Type B pancreatic cell (in vitro differentiated cells): ENCODE results near the gene TMEM255B. TPM values are rescaled to one million over a fixed set of nuclear protein-coding genes. Genes with fewer than 3 reads are reported as not detected.

ENCODE experiments used
- DNase-seq: peaks from one replicate; pipeline ENCODE4 v3.0.0; 2021; ENCODE audit warnings: mixed read lengths; ENCODE audit not compliant: unreplicated experiment; ENCODE audit errors: extremely low spot score
- H3K27ac Mint-ChIP-seq: 2 replicates; pipeline ENCODE4 v1.8.0; 2021; ENCODE audit warnings: mild to moderate bottlenecking, mixed read lengths
- H3K27me3 Mint-ChIP-seq: 2 replicates; pipeline ENCODE4 v1.8.0; 2021; ENCODE audit warnings: mixed read lengths
- H3K36me3 Mint-ChIP-seq: 2 replicates; pipeline ENCODE4 v1.8.0; 2021; ENCODE audit warnings: mixed read lengths
- H3K4me1 Mint-ChIP-seq: one replicate; pipeline ENCODE4 v1.8.0; 2021; ENCODE audit warnings: mixed read lengths; ENCODE audit not compliant: unreplicated experiment
- H3K4me3 Mint-ChIP-seq: 2 replicates; pipeline ENCODE4 v1.8.0; 2021; ENCODE audit warnings: mild to moderate bottlenecking, mixed read lengths
- H3K9me3 Mint-ChIP-seq: 2 replicates; pipeline ENCODE4 v1.8.0; 2021; ENCODE audit warnings: mixed read lengths
- CTCF ChIP-seq: fragments of 200-600 bp; sonication (generic); conservative IDR thresholded peaks from 2 replicates; pipeline ENCODE4 v1.5.0; 2021; ENCODE audit warnings: antibody characterized with exemption, mild to moderate bottlenecking
- total RNA-seq: library from RNA; stranded (reverse); gene quantifications from 2 replicates; pipeline ENCODE4 v1.2.1, GENCODE V29; 2021; ENCODE audit warnings: low replicate concordance

TMEM255B gene
- total RNA-seq, 1 donor from 2014 or later: 0.92 TPM

DNA sequence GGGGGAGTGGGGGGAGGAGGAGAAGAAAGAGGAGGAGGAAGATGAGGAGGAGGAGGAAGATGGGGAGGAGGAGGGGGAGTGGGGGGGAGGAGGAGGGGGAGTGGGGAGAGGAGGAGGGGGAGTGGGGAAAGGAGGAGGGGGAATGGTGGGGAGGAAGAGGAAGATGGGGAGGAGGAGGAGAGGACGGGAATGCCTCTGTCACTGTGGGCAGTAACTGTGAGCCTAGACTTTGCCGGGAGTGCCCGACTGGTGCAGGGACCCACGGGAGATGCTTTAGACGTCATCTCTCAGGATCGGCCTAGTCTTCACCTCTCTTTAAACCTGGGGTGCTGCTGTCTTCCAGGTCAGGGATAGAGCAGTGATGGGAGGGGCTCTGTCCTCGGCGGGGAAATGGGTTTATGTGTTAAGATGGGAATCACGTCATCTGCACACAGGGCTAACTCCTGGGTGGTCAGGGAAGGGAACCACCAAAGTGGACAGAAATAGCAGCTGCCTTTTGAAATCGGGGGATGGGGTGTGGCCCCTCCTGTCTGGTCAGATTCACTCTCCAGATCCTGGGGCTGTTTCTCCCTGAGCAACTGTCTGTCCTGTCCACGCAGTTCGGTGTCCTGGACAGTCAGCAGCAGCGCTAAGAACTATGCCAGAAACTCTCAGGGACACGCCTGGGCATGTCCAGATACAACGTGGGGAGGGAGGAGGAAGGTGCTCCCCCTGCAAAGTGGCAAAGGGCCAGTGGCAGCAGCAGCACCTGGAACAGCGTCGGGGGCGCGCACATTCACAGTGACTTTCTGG lies 77.9 kb downstream of the TMEM255B start:
- Mint-ChIP-seq H3K9me3 (no peaks in the 10 kb centered on the region), H3K4me3 (peak overlapping the region; percentile 89), H3K27ac (peak overlapping the region; percentile 96), H3K4me1 (peaks cover 17% of the 10 kb centered on the region), H3K27me3 (no peaks in the 10 kb centered on the region), H3K36me3 (peaks cover 3% of the 10 kb centered on the region)
- no peak for DNase-seq
- TF ChIP-seq CTCF: no peak

DNA sequence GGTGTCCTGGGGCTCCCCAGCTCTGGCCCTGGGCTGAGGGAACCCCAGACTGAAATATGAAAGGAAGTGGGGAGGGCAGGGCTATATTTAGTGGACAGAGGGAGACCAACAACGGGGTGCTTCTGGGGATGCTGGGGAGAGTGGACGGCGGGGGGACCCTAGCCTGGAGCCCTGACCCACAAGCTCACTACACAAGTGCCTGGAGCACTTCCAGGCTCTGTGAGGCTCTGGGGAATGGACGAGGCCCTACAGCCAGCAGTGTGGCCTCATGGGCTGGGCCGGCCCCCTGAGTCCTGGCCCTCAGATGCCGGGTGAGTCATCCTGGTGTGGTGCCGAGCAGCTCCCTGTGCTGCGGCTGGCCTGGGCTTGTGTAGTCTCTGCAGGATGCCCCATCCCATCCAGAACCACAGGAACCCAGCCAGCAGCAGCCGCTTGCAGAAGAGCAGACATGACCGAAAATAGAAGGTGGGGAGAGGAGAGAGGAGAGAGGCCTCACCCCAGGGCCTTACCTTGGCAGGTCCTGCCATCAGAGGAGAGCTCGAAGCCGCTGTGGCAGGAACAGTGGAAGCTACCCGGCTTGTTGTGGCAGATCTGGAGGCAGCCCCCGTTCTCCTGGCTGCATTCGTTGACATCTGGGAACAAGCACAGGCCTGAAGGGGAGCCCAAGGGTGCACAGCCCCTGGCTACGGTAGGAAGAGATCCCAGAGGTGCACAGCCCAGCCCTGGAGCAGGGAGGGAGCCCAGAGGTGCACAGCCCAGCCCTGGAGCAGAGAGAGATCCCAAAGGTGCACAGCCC lies 78.7 kb downstream of the TMEM255B start:
- Mint-ChIP-seq H3K27ac (peak overlapping the region; percentile 96), H3K27me3 (no peaks in the 10 kb centered on the region), H3K4me3 (peak overlapping the region; percentile 89), H3K36me3 (peaks cover 3% of the 10 kb centered on the region), H3K9me3 (no peaks in the 10 kb centered on the region), H3K4me1 (peaks cover 17% of the 10 kb centered on the region)
- no peak for TF ChIP-seq CTCF
- DNase-seq: no peak

GRCh38 chr13:113838711-113839201 lies 79.7 kb downstream of the TMEM255B start:
- Mint-ChIP-seq H3K27me3 (no peaks in the 10 kb centered on the region), H3K27ac (no peak overlapping the region), H3K4me3 (no peak overlapping the region), H3K4me1 (peaks cover 17% of the 10 kb centered on the region), H3K36me3 (peaks cover 3% of the 10 kb centered on the region), H3K9me3 (no peaks in the 10 kb centered on the region)
- TF ChIP-seq CTCF: no peak
- DNase-seq: no peak

GRCh38 chr13:113839536-113840204 lies 80.6 kb downstream of the TMEM255B start:
- TF ChIP-seq CTCF: no peak

DNA sequence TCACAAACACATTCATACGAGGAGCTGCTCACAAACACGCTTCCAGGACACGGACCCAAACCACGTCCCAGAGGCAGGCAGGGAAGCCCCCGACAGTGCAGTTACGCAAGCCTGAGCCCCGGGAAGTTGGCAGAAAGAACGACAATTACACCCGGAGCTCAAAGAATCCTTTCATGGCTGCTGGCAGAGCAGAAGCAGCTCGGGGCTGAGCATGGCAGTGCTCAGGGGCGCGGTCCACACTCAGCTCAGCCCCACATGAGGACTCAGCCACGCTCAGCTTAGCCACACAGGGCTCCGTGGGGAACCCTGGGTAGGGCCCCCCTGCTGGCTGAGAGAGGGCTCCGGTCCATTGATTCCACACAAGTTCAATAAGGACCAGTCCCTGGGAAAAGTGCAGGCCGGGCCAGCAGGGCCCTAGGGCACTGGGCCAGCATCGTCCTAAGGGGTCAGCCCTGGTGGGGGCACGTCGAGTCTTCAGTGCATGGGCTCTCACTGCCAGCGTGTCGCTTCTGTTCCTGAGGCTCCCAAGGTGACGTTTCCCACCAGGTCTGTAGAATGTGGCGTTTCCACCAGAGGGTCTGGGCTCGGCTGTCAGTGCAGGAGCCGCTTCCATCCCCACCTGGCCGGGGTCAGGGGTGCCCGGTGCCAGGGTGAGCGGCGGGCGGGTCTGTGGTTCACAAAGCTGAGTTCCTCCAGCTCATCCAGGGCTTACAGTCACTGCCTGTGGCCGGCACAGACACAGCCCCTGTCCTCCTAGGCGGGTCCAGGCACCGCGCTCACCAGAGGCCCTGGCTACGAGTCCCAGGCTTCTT lies 81.7 kb downstream of the TMEM255B start:
- no peak overlapping the region for H3K4me3 Mint-ChIP-seq
- DNase-seq: no peak
- no peaks in the 10 kb centered on the region for H3K27me3 Mint-ChIP-seq
- H3K36me3 Mint-ChIP-seq: no peaks in the 10 kb centered on the region
- H3K4me1 Mint-ChIP-seq: peaks cover 19% of the 10 kb centered on the region
- H3K27ac Mint-ChIP-seq: no peak overlapping the region
- H3K9me3 Mint-ChIP-seq: no peaks in the 10 kb centered on the region
- TF ChIP-seq CTCF: no peak

More at GRCh38 chr13:113839536-113840204, 80.6 kb downstream of the TMEM255B start:
- no peaks in the 10 kb centered on the region for H3K36me3 Mint-ChIP-seq
- no peaks in the 10 kb centered on the region for H3K9me3 Mint-ChIP-seq
- H3K27ac Mint-ChIP-seq: no peak overlapping the region
- H3K27me3 Mint-ChIP-seq: no peaks in the 10 kb centered on the region
- H3K4me1 Mint-ChIP-seq: peaks cover 22% of the 10 kb centered on the region
- peak overlapping the region; percentile 44 for H3K4me3 Mint-ChIP-seq
- DNase-seq: no peak
